Bronchial epithelial cell (primary cell): ENCODE measurements around the gene SCGB1C2. TPM values are rescaled to one million over a fixed set of nuclear protein-coding genes. Genes with fewer than 3 reads are reported as not detected.

ENCODE experiments used
- DNase-seq: peaks from one replicate; pipeline ENCODE4 v3.0.0-alpha.2; 2010; ENCODE audit warnings: low read depth
- FAIRE-seq: peaks from 2 replicates; lab custom pipeline; 2011; peaks lifted over from hg19 to GRCh38; lab: Jason Lieb, UNC
- H3K27me3 ChIP-seq: 2 replicates; pipeline ENCODE4 v1.5.1; 2011; ENCODE audit warnings: low read length; ENCODE audit not compliant: control insufficient read depth, insufficient read depth
- H3K36me3 ChIP-seq: 2 replicates; pipeline ENCODE4 v1.5.1; 2011; ENCODE audit warnings: low read length; ENCODE audit not compliant: control insufficient read depth, insufficient read depth
- H3K4me3 ChIP-seq: 2 replicates; pipeline ENCODE4 v1.5.1; 2011; ENCODE audit warnings: mild to moderate bottlenecking, low read depth, low read length, control low read depth
- CTCF ChIP-seq: IDR thresholded peaks from 2 replicates; pipeline ENCODE4 v1.5.1; 2011; ENCODE audit warnings: mild to moderate bottlenecking, moderate library complexity, low read length, control low read depth, inconsistent platforms; ENCODE audit not compliant: insufficient read depth, severe bottlenecking
- total RNA-seq: library from RNA; depleted of rRNA; stranded (reverse); fragments of >200 nt; gene quantifications from 2 replicates; pipeline ENCODE4 v1.2.1, GENCODE V29; 2014

Gene SCGB1C2
- total RNA-seq, 1 donor from 2014 or later, result not detected

GRCh38 chr17:146546-146945 lies 9.2 kb downstream of the SCGB1C2 start:
- Histone ChIP-seq H3K27me3 (no peaks in the 10 kb centered on the region), H3K36me3 (no peaks in the 10 kb centered on the region), H3K4me3 (no peak overlapping the region)
- TF ChIP-seq CTCF, result no peak
- FAIRE-seq (no peak), DNase-seq (no peak)

GRCh38 chr17:146983-147761 lies 9.8 kb downstream of the SCGB1C2 start:
- FAIRE-seq (no peak), DNase-seq (no peak)
- Histone ChIP-seq H3K27me3 (no peaks in the 10 kb centered on the region), H3K4me3 (no peak overlapping the region), H3K36me3 (no peaks in the 10 kb centered on the region)
- no peak for TF ChIP-seq CTCF

- FAIRE-seq (no peak), DNase-seq (no peak)
- H3K4me3 ChIP-seq, result no peak overlapping the region
- no peaks in the 10 kb centered on the region for H3K36me3 ChIP-seq
- TF ChIP-seq CTCF, result no peak
- no peaks in the 10 kb centered on the region for H3K27me3 ChIP-seq
Observed at GRCh38 chr17:147796-148740, 10.7 kb downstream of the SCGB1C2 start.

GRCh38 chr17:148757-149156 lies 11.4 kb downstream of the SCGB1C2 start:
- Histone ChIP-seq H3K4me3 (no peak overlapping the region), H3K27me3 (no peaks in the 10 kb centered on the region), H3K36me3 (no peaks in the 10 kb centered on the region)
- DNase-seq (no peak), FAIRE-seq (no peak)
- no peak for TF ChIP-seq CTCF

- no peaks in the 10 kb centered on the region for H3K36me3 ChIP-seq
- FAIRE-seq, result no peak
- TF ChIP-seq CTCF, result no peak
Observed at GRCh38 chr17:149231-149630, 11.9 kb downstream of the SCGB1C2 start.

More at GRCh38 chr17:149231-149630, 11.9 kb downstream of the SCGB1C2 start:
- DNase-seq, result no peak
- Histone ChIP-seq H3K27me3 (no peaks in the 10 kb centered on the region), H3K4me3 (no peak overlapping the region)
